Measurements from ENCODE around the gene NR1H4.

NR1H4 gene

DNA sequence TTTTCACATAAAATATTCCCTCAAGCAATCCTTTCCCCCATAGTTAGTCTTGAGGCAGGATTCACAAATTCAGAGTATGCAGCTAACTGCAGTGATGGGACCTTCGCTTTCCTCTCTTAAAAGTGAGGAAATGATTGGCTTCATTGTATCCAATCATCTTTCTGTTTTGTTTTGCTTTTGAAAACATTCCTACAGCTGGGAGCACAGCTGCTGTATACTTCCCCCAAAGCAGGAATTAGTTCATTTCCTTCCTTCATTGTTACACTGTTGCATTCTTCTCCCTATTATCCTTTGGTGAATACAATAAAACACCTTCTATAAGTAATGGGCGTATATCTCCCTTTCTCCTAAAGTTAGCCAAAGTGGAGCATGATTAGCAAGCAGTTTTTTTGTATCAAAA is 90.4 kb downstream of the NR1H4 start:
- DNase-seq: no peak

DNA sequence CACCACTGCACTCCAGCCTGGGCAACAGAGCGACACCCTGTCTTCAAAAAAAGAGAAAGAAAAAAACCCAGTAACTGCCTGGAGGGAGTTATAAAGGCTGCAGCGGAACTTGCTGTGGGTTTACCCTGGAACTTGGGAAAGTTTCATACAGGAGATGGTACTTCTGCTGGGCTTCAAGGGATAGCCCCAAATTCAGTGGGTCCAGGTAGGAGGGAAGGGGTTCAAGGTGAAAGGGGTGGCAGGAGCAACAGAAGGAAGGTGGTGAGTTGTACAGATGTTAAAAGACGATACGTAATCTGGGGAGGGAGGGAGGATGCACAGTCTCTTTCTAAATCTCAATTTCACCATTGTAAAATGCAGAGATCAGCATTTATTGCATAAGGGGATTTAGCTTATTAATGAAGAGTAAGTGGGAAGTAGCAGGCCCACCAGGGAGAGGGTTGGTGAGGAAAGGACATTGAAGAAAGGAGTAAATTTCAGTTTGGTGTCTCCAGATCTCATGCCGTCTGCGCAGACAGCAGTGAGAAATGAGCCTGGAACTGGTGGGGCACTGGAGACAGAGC is 91.3 kb downstream of the NR1H4 start:
- TF ChIP-seq, protein P1, sequence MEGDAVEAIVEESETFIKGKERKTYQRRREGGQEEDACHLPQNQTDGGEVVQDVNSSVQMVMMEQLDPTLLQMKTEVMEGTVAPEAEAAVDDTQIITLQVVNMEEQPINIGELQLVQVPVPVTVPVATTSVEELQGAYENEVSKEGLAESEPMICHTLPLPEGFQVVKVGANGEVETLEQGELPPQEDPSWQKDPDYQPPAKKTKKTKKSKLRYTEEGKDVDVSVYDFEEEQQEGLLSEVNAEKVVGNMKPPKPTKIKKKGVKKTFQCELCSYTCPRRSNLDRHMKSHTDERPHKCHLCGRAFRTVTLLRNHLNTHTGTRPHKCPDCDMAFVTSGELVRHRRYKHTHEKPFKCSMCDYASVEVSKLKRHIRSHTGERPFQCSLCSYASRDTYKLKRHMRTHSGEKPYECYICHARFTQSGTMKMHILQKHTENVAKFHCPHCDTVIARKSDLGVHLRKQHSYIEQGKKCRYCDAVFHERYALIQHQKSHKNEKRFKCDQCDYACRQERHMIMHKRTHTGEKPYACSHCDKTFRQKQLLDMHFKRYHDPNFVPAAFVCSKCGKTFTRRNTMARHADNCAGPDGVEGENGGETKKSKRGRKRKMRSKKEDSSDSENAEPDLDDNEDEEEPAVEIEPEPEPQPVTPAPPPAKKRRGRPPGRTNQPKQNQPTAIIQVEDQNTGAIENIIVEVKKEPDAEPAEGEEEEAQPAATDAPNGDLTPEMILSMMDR (IDR thresholded peaks at IDR 0.05; ENCODE audit: low read depth, low read length, missing control alignments): no peak
- in situ Hi-C loops (cut with HindIII; ENCODE audit: low pct_ligation_motif_present, low sequenced_read_pairs): no loop called here
- Histone ChIP-seq H3K36me3 (replicated peaks) (no peaks in the 10 kb centered on the region), H3K27ac (no peak overlapping the region), H3K4me3 (ENCODE audit: low read depth, low read length) (no peak overlapping the region), H3K27me3 (replicated peaks) (no peaks in the 10 kb centered on the region)
- no peak for DNase-seq

More for the DNA sequence above, 90.4 kb downstream of the NR1H4 start:
- in situ Hi-C loops (cut with HindIII; ENCODE audit: low pct_ligation_motif_present, low sequenced_read_pairs): no loop called here
- H3K36me3 ChIP-seq (replicated peaks): no peaks in the 10 kb centered on the region
- TF ChIP-seq, protein P1 (IDR thresholded peaks at IDR 0.05; ENCODE audit: low read depth, low read length, missing control alignments): no peak
- no peak overlapping the region for H3K4me3 ChIP-seq (ENCODE audit: low read depth, low read length)
- H3K27me3 ChIP-seq (replicated peaks): no peaks in the 10 kb centered on the region
- no peak overlapping the region for H3K27ac ChIP-seq

GRCh38 chr12:100565987-100566545 is 92.4 kb downstream of the NR1H4 start:
- DNase-seq: no peak
- H3K27ac ChIP-seq: no peak overlapping the region
- in situ Hi-C loops (cut with HindIII; ENCODE audit: low pct_ligation_motif_present, low sequenced_read_pairs): no loop called here
- no peaks in the 10 kb centered on the region for H3K27me3 ChIP-seq (replicated peaks)
- no peak overlapping the region for H3K4me3 ChIP-seq (ENCODE audit: low read depth, low read length)
- no peaks in the 10 kb centered on the region for H3K36me3 ChIP-seq (replicated peaks)
- TF ChIP-seq, protein P1 (IDR thresholded peaks at IDR 0.05; ENCODE audit: low read depth, low read length, missing control alignments): no peak

DNA sequence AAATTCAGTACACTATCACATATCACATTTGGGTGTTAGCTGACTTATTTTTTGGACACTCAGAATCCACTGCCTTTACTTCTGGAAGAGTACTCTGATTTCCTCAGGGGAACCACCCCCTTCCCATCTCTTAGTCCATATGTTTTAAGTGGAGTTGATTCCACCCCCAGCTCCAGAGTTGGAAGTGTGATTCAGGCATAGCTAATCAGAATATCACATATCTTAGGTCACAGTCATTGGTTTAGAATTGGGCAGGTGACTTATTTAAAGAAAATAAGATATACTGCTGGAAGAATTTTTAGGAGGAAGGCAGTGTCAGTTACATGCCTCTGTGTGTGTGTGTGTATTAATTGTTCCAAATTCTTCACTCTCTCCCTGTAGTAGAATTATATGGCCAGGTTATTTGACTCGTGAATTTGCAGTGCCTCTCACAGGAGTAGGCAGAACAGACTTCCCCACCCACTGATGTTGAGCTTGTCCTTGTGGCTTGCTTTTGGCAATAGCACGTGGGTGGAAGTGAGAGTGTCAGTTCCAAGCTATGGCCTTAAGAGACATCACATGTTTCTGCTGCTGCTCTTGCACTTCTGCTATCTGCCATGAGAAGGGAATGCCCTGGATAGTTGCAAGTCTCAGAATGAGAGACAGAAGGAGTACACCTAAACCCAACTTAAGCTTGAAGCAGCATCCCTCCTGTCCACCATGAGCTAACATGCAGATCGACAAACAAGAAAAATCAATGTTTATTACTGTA is 93.4 kb downstream of the NR1H4 start:
- in situ Hi-C loops (cut with HindIII; ENCODE audit: low pct_ligation_motif_present, low sequenced_read_pairs): no loop called here

DNA sequence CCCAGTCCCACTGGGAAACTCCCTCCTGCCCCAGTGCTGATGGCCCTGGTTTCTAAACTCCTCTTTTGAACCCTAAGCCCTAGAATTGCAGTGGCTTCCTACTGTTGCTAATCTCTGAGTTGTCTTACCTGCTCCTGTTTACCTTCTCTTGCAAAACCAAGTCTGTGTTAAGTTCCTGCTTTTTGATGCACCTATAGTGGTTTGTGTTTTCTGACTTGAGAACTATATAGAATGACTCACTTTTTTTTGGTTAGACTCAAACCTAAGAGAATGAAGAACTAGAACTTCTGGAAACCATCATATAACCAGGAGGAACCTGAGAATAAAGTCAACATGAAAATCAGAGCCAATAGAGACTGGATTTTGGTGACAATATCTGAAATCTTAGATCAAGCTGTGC is 94.3 kb downstream of the NR1H4 start:
- Histone ChIP-seq H3K27ac (no peak overlapping the region), H3K4me3 (ENCODE audit: low read depth, low read length) (no peak overlapping the region), H3K36me3 (replicated peaks) (no peaks in the 10 kb centered on the region), H3K27me3 (replicated peaks) (no peaks in the 10 kb centered on the region)
- TF ChIP-seq, protein P1 (IDR thresholded peaks at IDR 0.05; ENCODE audit: low read depth, low read length, missing control alignments): no peak
- DNase-seq: no peak
- in situ Hi-C loops (cut with HindIII; ENCODE audit: low pct_ligation_motif_present, low sequenced_read_pairs): no loop called here

More for the DNA sequence above, 93.4 kb downstream of the NR1H4 start:
- H3K27me3 ChIP-seq (replicated peaks): no peaks in the 10 kb centered on the region
- TF ChIP-seq, protein P1 (IDR thresholded peaks at IDR 0.05; ENCODE audit: low read depth, low read length, missing control alignments): no peak
- no peaks in the 10 kb centered on the region for H3K36me3 ChIP-seq (replicated peaks)
- no peak for DNase-seq
- H3K27ac ChIP-seq: no peak overlapping the region
- H3K4me3 ChIP-seq (ENCODE audit: low read depth, low read length): no peak overlapping the region
